Trophoblast cell (in vitro differentiated cells and primary cell): ENCODE measurements around the gene NLRP6.

Experiments
- DNase-seq, 2 donors: peaks; one replicate each; pipeline ENCODE4 v3.0.0-alpha.2; 2016
- H2AFZ ChIP-seq: 2 replicates; pipeline ENCODE4 v1.6.1; 2013; ENCODE audit warnings: low read length, moderate library complexity, mild to moderate bottlenecking; ENCODE audit not compliant: insufficient read depth, poor library complexity
- H2AK5ac ChIP-seq: 2 replicates; pipeline ENCODE4 v1.6.1; 2013; ENCODE audit warnings: mild to moderate bottlenecking, low read length
- H2BK120ac ChIP-seq: 2 replicates; pipeline ENCODE4 v1.6.1; 2013; ENCODE audit warnings: low read length, mild to moderate bottlenecking, moderate library complexity; ENCODE audit not compliant: insufficient read depth, poor library complexity
- H2BK12ac ChIP-seq: 2 replicates; pipeline ENCODE4 v1.6.1; 2013; ENCODE audit warnings: mild to moderate bottlenecking, low read length, moderate library complexity
- H2BK5ac ChIP-seq: 2 replicates; pipeline ENCODE4 v1.6.1; 2013; ENCODE audit warnings: low read length, low read depth, moderate library complexity, mild to moderate bottlenecking; ENCODE audit not compliant: poor library complexity
- H3K14ac ChIP-seq: 2 replicates; pipeline ENCODE4 v1.6.1; 2013; ENCODE audit warnings: mild to moderate bottlenecking, low read length
- H3K18ac ChIP-seq: 2 replicates; pipeline ENCODE4 v1.6.1; 2013; ENCODE audit warnings: mild to moderate bottlenecking, low read length
- H3K23ac ChIP-seq: 2 replicates; pipeline ENCODE4 v1.6.1; 2013; ENCODE audit warnings: low read length
- H3K27ac ChIP-seq: 2 replicates; pipeline ENCODE4 v1.5.1; 2013; ENCODE audit warnings: low read depth, mild to moderate bottlenecking, inconsistent platforms, low read length, moderate library complexity
- H3K27me3 ChIP-seq: 2 replicates; pipeline ENCODE4 v1.6.1; 2013; ENCODE audit warnings: inconsistent platforms, mild to moderate bottlenecking, low read length, moderate library complexity; ENCODE audit not compliant: insufficient read depth
- H3K36me3 ChIP-seq, 2 experiments: 1 replicate in 1 of 2; 2 replicates in 1 of 2; pipeline ENCODE4 v1.6.1; 2013; ENCODE audit warnings: low read length in 2 of 2, mild to moderate bottlenecking in 2 of 2, moderate library complexity in 1 of 2; ENCODE audit not compliant: insufficient read depth in 2 of 2, control insufficient read depth in 1 of 2
- H3K4ac ChIP-seq: 2 replicates; pipeline ENCODE4 v1.6.1; 2013; ENCODE audit warnings: low read depth, mild to moderate bottlenecking, low read length, moderate library complexity
- H3K4me1 ChIP-seq, 2 experiments: 1 replicate in 1 of 2; 2 replicates in 1 of 2; pipeline ENCODE4 v1.6.1; 2013; ENCODE audit warnings: low read length in 2 of 2, mild to moderate bottlenecking in 2 of 2, moderate library complexity in 1 of 2; ENCODE audit not compliant: insufficient read depth in 2 of 2, control insufficient read depth in 1 of 2
- H3K4me2 ChIP-seq: 2 replicates; pipeline ENCODE4 v1.6.1; 2013; ENCODE audit warnings: inconsistent platforms, mild to moderate bottlenecking, low read length, moderate library complexity
- H3K4me3 ChIP-seq: 2 replicates; pipeline ENCODE4 v1.5.1; 2013; ENCODE audit warnings: mild to moderate bottlenecking, low read depth, low read length, inconsistent platforms
- H3K79me1 ChIP-seq: one replicate; pipeline ENCODE4 v1.6.1; 2013; ENCODE audit warnings: low read length
- H3K79me2 ChIP-seq: 2 replicates; pipeline ENCODE4 v1.6.1; 2013; ENCODE audit warnings: low read length, mild to moderate bottlenecking; ENCODE audit not compliant: control insufficient read depth, insufficient read depth, poor library complexity
- H3K9ac ChIP-seq: 2 replicates; pipeline ENCODE4 v1.6.1; 2013; ENCODE audit warnings: mild to moderate bottlenecking, low read length
- H3K9me3 ChIP-seq: 2 replicates; pipeline ENCODE4 v1.6.1; 2013; ENCODE audit warnings: low read depth, mild to moderate bottlenecking, control low read depth, inconsistent platforms, low read length; ENCODE audit not compliant: insufficient read depth
- H4K12ac ChIP-seq: 2 replicates; pipeline ENCODE4 v1.6.1; 2013; ENCODE audit warnings: low read depth, mild to moderate bottlenecking, low read length, moderate library complexity
- H4K8ac ChIP-seq: 2 replicates; pipeline ENCODE4 v1.6.1; 2013; ENCODE audit warnings: low read depth, mild to moderate bottlenecking, low read length, moderate library complexity
- H4K91ac ChIP-seq: one replicate; pipeline ENCODE4 v1.6.1; 2013; ENCODE audit warnings: low read depth, mild to moderate bottlenecking, low read length, moderate library complexity
- WGBS: extraction: QIAGEN DNeasy Blood & Tissue Kit; methylation state at CpG from one replicate; pipeline ENCODE4 v1.1.7; 2013; ENCODE audit warnings: missing lambda C conversion rate; ENCODE audit not compliant: insufficient read length, insufficient coverage; ENCODE audit errors: extremely low coverage; 5-methylcytosine and 5-hydroxymethylcytosine counted together

The NLRP6 gene

GRCh38 chr11:293852-294661, 15.8 kb downstream of the NLRP6 start:
- H3K36me3 ChIP-seq: peaks cover 25% of the 10 kb centered on the region in 2 experiments

GRCh38 chr11:294780-295179, 16.6 kb downstream of the NLRP6 start:
- Histone ChIP-seq H2BK5ac (no peak overlapping the region), H4K8ac (no peak overlapping the region), H3K36me3 (peaks cover 25% of the 10 kb centered on the region in 2 experiments), H3K9ac (no peak overlapping the region), H3K23ac (no peak overlapping the region), H3K4ac (no peak overlapping the region), H3K4me2 (no peak overlapping the region), H3K4me3 (no peak overlapping the region), H4K91ac (no peak overlapping the region), H3K14ac (no peak overlapping the region), H2AK5ac (no peak overlapping the region), H3K79me1 (no peaks in the 10 kb centered on the region), H3K4me1 (peaks cover 18 to 19% of the 10 kb centered on the region in 2 experiments), H2BK12ac (no peak overlapping the region), H4K12ac (no peak overlapping the region), H2BK120ac (no peak overlapping the region), H2AFZ (no peak overlapping the region), H3K27me3 (no peaks in the 10 kb centered on the region), H3K27ac (no peak overlapping the region), H3K79me2 (no peaks in the 10 kb centered on the region), H3K9me3 (no peaks in the 10 kb centered on the region), H3K18ac (no peak overlapping the region)
- DNase-seq: no peak
- WGBS: no CpG with 5 or more reads among the region's 16 CpGs

More at GRCh38 chr11:293852-294661, 15.8 kb downstream of the NLRP6 start:
- Histone ChIP-seq H3K14ac (no peak overlapping the region), H3K27me3 (no peaks in the 10 kb centered on the region), H3K9me3 (no peaks in the 10 kb centered on the region), H3K79me2 (peaks cover 2% of the 10 kb centered on the region), H2BK12ac (no peak overlapping the region), H3K4me1 (peaks cover 23% of the 10 kb centered on the region in 2 experiments), H3K27ac (no peak overlapping the region), H3K9ac (no peak overlapping the region), H2AK5ac (no peak overlapping the region), H2BK5ac (no peak overlapping the region), H2AFZ (no peak overlapping the region), H3K4me3 (no peak overlapping the region), H3K23ac (no peak overlapping the region), H4K12ac (no peak overlapping the region), H3K4me2 (no peak overlapping the region), H2BK120ac (no peak overlapping the region), H3K4ac (no peak overlapping the region), H3K18ac (no peak overlapping the region), H4K8ac (no peak overlapping the region), H3K79me1 (no peaks in the 10 kb centered on the region), H4K91ac (no peak overlapping the region)
- DNase-seq: no peak
- no CpG with 5 or more reads among the region's 27 CpGs for WGBS

DNA sequence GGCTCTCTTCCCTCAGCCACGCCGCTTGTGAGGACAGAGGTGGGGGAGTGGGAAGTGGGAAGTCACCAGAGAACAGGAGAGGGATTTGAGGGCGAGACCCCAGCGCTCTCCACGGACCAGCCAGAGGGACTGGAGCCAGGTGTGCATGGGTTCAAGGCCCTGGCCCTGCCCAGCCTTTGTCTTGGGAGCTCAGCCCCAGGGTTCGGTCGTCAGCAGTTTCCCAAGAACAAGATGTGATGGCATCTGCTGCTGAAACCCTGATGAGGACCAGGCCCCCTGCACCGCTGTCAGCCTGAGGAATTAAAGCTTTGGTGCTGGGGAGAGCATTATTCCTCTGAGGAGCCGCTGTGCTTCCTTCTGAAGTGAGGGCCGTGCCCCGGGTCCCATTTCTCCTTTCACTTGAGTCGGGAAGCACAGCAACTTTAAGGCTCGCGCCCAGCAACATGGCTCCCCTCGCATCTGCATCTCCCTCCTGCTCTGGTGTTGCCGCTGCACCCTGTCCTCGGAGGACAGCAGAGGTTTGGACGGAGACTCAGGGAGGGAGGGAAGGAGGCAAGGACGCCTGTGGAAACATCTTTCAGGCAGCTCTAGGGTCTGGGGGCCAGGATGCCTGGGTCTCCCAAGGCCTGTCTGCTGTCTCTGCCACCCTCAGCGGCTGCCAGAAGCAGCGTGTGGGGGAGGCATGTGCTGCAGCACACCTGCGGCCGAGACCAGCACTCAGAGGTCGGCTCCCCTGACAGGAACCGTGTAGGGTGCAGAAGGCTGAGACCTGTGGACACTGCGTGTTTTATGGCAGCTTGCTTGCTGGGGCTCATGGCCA, 17.4 kb downstream of the NLRP6 start:
- no peak overlapping the region for H2BK120ac ChIP-seq
- H4K8ac ChIP-seq: no peak overlapping the region
- H3K4me1 ChIP-seq: peaks cover 11 to 13% of the 10 kb centered on the region in 2 experiments
- H3K79me2 ChIP-seq: no peaks in the 10 kb centered on the region
- H3K4me2 ChIP-seq: no peak overlapping the region
- no peak overlapping the region for H2BK12ac ChIP-seq
- H3K14ac ChIP-seq: no peak overlapping the region
- H2BK5ac ChIP-seq: no peak overlapping the region
- no peak overlapping the region for H3K27ac ChIP-seq
- H3K36me3 ChIP-seq: peaks cover 25% of the 10 kb centered on the region in 2 experiments
- no peak for DNase-seq
- no peak overlapping the region for H3K18ac ChIP-seq
- H3K4me3 ChIP-seq: no peak overlapping the region
- H3K27me3 ChIP-seq: no peaks in the 10 kb centered on the region
- no peak overlapping the region for H2AK5ac ChIP-seq
- no peak overlapping the region for H4K91ac ChIP-seq
- no peak overlapping the region for H3K23ac ChIP-seq
- H3K4ac ChIP-seq: no peak overlapping the region
- H4K12ac ChIP-seq: no peak overlapping the region
- H3K9ac ChIP-seq: no peak overlapping the region
- WGBS: no CpG with 5 or more reads among the region's 26 CpGs
- H2AFZ ChIP-seq: no peak overlapping the region
- no peaks in the 10 kb centered on the region for H3K79me1 ChIP-seq
- no peaks in the 10 kb centered on the region for H3K9me3 ChIP-seq

DNA sequence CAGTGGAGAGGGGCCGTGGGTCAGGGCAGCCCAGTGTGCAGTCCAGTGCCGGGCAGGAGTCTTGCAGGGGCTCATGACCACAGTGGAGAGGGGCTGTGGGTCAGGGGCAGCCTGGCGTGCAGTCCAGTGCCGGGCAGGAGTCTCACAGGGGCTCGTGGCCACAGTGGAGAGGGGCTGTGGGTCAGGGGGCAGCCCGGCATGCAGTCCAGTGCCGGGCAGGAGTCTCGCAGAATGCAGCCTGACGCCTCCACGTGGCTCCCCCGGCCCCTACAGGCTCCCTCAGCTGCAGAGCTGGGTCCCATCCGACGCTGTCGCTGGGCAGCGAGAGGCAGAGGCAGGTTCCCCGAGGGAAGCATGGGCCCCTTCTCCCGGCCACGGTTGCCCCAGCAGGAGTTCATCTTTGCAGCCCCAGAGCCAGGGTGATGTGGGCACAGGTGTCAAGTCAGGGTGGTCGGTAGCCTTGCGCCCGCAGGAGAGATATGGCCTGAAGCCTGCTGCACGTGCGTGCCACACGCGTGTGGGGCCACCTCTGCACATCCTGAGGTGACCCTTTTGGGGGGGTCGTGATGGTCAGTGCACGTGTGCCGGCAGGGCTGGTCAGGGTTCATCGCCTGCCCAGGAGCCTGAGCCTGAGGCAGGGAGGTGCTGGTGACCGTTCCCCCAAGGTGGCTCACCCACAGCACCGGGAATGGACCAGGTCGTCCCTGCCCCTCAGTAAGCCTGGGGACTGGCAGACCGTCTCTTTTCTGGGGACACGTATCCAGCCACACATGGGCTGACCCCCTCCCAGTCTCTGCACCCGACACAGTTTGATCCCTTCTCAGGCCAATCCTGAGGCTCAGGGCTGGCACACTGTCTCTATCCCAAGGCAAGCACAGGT, 18.2 kb downstream of the NLRP6 start:
- Histone ChIP-seq H3K4me3 (no peak overlapping the region), H3K9me3 (no peaks in the 10 kb centered on the region), H2BK120ac (no peak overlapping the region), H4K12ac (no peak overlapping the region), H3K18ac (no peak overlapping the region), H4K91ac (no peak overlapping the region), H2AFZ (no peak overlapping the region), H3K4me2 (no peak overlapping the region), H3K79me2 (no peaks in the 10 kb centered on the region), H3K9ac (no peak overlapping the region), H2BK12ac (no peak overlapping the region), H3K4ac (no peak overlapping the region), H2AK5ac (no peak overlapping the region), H3K79me1 (no peaks in the 10 kb centered on the region), H3K4me1 (peaks cover 5 to 6% of the 10 kb centered on the region in 2 experiments), H3K23ac (no peak overlapping the region), H4K8ac (no peak overlapping the region), H3K36me3 (peaks cover 25% of the 10 kb centered on the region in 2 experiments), H2BK5ac (no peak overlapping the region), H3K27me3 (no peaks in the 10 kb centered on the region), H3K27ac (no peak overlapping the region), H3K14ac (no peak overlapping the region)
- no peak for DNase-seq
- WGBS: no CpG with 5 or more reads among the region's 35 CpGs
